Measurements from ENCODE around the gene HIBCH. TPM values are rescaled to one million over a fixed set of nuclear protein-coding genes. Genes with fewer than 3 reads are reported as not detected.

Gene HIBCH
- total RNA-seq, 1 donor from 2014 or later, result 33.7 TPM

DNA sequence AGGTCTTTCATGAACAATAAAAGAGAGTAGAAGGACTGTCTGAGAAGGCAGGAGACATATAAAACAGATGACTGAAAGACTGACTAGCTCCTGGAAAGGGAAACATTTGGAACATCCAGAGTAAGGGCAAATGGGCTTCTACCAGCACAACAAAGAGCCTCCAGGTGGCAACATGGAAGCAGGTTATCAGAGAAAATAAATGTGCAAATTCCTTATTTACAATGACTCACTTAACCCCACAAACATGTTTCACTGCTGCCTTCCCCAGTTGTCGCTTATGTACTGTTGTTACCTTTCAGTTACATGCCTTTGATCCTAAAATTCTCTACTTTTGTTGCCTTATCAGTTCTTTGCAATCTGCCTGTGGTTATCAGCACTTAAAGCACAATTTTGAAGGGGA lies 117.0 kb downstream of the HIBCH start:
- Mint-ChIP-seq H3K27me3 (ENCODE audit: low read depth) (no peaks in the 10 kb centered on the region), H3K4me1 (no peaks in the 10 kb centered on the region), H3K36me3 (ENCODE audit: low read depth) (peaks cover 10% of the 10 kb centered on the region), H3K27ac (ENCODE audit: unreplicated experiment) (no peak overlapping the region), H3K9me3 (no peaks in the 10 kb centered on the region), H3K4me3 (no peak overlapping the region)
- TF ChIP-seq, protein P1, sequence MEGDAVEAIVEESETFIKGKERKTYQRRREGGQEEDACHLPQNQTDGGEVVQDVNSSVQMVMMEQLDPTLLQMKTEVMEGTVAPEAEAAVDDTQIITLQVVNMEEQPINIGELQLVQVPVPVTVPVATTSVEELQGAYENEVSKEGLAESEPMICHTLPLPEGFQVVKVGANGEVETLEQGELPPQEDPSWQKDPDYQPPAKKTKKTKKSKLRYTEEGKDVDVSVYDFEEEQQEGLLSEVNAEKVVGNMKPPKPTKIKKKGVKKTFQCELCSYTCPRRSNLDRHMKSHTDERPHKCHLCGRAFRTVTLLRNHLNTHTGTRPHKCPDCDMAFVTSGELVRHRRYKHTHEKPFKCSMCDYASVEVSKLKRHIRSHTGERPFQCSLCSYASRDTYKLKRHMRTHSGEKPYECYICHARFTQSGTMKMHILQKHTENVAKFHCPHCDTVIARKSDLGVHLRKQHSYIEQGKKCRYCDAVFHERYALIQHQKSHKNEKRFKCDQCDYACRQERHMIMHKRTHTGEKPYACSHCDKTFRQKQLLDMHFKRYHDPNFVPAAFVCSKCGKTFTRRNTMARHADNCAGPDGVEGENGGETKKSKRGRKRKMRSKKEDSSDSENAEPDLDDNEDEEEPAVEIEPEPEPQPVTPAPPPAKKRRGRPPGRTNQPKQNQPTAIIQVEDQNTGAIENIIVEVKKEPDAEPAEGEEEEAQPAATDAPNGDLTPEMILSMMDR (conservative IDR thresholded peaks at IDR 0.05), result no peak
- DNase-seq (ENCODE audit: low read depth, low spot score), result no peak

DNA sequence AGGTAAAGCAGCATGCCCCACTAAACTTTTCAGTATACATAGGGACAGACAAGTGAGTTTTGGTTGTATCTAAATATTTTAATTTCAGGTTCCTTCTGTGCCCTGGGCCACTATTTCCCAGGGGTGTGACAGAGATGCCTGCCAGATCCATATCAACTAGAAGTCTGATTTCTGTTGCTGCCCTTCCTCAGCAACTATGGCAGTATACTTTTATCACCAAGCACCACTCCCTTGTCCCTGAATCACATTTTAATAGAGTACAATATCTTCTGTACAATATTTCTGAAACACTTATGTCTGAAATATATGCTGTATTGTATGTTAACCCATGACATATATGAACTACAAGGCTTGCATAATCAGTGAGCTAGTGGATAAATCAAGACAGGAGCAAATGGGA lies 117.6 kb downstream of the HIBCH start:
- Mint-ChIP-seq H3K36me3 (ENCODE audit: low read depth) (peaks cover 13% of the 10 kb centered on the region), H3K4me1 (no peaks in the 10 kb centered on the region), H3K27me3 (ENCODE audit: low read depth) (no peaks in the 10 kb centered on the region), H3K27ac (ENCODE audit: unreplicated experiment) (no peak overlapping the region), H3K9me3 (no peaks in the 10 kb centered on the region), H3K4me3 (no peak overlapping the region)
- TF ChIP-seq, protein P1 (conservative IDR thresholded peaks at IDR 0.05), result no peak
- DNase-seq (ENCODE audit: low read depth, low spot score), result no peak

DNA sequence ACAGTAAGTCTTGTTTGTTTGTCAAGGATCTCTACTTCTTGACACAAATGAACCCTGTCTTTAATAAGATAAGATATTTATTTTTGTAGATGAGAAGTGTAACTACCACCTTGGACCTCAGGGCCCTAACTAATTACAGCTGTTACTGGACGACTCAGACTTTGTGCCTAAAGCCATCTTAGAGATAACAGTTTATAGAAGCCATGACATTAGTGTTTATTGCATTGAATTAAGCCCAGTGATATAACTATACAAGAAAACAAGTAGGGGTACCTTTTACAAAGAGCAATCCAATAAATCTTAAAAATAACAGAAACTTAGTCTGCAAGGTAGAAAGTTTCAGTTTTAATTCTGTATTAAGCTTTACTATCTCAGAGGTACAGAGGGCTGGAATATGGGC lies 119.0 kb downstream of the HIBCH start:
- no peak overlapping the region for H3K4me3 Mint-ChIP-seq
- no peak overlapping the region for H3K27ac Mint-ChIP-seq (ENCODE audit: unreplicated experiment)
- no peaks in the 10 kb centered on the region for H3K27me3 Mint-ChIP-seq (ENCODE audit: low read depth)
- TF ChIP-seq, protein P1 (conservative IDR thresholded peaks at IDR 0.05), result no peak
- H3K9me3 Mint-ChIP-seq, result no peaks in the 10 kb centered on the region
- no peak for DNase-seq (ENCODE audit: low read depth, low spot score)
- H3K4me1 Mint-ChIP-seq, result no peaks in the 10 kb centered on the region
- H3K36me3 Mint-ChIP-seq (ENCODE audit: low read depth), result peaks cover 14% of the 10 kb centered on the region

DNA sequence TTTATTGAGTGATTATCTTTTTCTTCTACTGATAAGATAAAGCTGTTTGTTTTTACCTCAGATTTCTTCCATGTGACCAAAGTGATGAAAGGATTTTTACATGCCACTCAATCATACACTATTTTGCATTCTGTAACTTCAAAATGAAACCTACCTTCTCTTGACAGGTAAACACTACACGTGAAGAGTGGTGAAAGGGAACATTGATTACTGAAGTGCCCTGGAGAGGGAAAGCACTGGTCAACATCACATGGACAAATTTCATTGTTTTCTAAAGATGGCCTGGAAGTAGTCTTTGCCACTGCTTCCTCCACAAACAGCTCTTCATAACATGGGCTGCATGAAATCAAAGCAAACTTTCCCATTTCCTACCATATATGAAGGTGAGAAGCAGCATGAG lies 120.1 kb downstream of the HIBCH start:
- H3K27me3 Mint-ChIP-seq (ENCODE audit: low read depth), result no peaks in the 10 kb centered on the region
- no peaks in the 10 kb centered on the region for H3K9me3 Mint-ChIP-seq
- TF ChIP-seq, protein P1 (conservative IDR thresholded peaks at IDR 0.05), result no peak
- no peak for DNase-seq (ENCODE audit: low read depth, low spot score)
- H3K4me1 Mint-ChIP-seq, result no peaks in the 10 kb centered on the region
- peaks cover 16% of the 10 kb centered on the region for H3K36me3 Mint-ChIP-seq (ENCODE audit: low read depth)
- no peak overlapping the region for H3K4me3 Mint-ChIP-seq
- no peak overlapping the region for H3K27ac Mint-ChIP-seq (ENCODE audit: unreplicated experiment)

DNA sequence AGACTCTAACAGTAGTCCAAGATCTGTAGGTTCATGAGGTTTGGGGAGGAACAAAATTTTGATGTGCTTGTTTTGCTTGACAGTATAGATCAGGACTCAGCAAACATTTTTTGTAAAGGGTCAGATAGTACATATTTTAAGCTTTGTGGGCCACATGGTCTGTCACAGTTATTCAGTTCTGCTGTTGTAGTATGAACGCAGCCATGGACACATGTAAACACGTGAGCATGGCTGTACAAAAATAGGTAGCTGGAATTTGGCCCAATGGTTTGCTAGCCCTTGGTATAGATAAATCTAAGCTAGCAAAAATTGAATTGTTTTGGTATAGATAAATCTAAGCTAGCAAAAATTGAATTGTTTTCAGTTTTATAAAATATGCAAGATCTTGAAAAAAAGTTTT lies 120.5 kb downstream of the HIBCH start:
- TF ChIP-seq, protein P1 (conservative IDR thresholded peaks at IDR 0.05), result no peak
- Mint-ChIP-seq H3K4me3 (no peak overlapping the region), H3K9me3 (no peaks in the 10 kb centered on the region), H3K4me1 (no peaks in the 10 kb centered on the region), H3K36me3 (ENCODE audit: low read depth) (peaks cover 14% of the 10 kb centered on the region), H3K27me3 (ENCODE audit: low read depth) (no peaks in the 10 kb centered on the region), H3K27ac (ENCODE audit: unreplicated experiment) (no peak overlapping the region)
- DNase-seq (ENCODE audit: low read depth, low spot score), result no peak

Data from neural crest cell (in vitro differentiated cells).